Measurements from ENCODE around the gene FUT6.
"Not testable (repeated sequence)": the region's sequence is repeated elsewhere in the genome, so short reads cannot be mapped to it uniquely, and the experiment has no call there.

Gene FUT6

GRCh38 chr19:5784581-5785147 is 54.8 kb downstream of the FUT6 start, which contains the start of gene PRR22:
PRR22 (minus strand) TSS chr19:5784746; CDS start chr19:5784660, 86 bp downstream.
- DNase-seq, result no peak

GRCh38 chr19:5782945-5783919 is 56.3 kb downstream of the FUT6 start:
- no peak for DNase-seq

- no peak for DNase-seq
Measured at GRCh38 chr19:5782322-5782721, 57.2 kb downstream of the FUT6 start.

GRCh38 chr19:5780916-5781315 is 58.6 kb downstream of the FUT6 start:
- not testable (repeated sequence) for DNase-seq
